Measurements from ENCODE around the gene TESK2. TPM values are rescaled to one million over a fixed set of nuclear protein-coding genes. Genes with fewer than 3 reads are reported as not detected.

The TESK2 gene
- total and polyA plus RNA-seq, 2 of the 13 experiments (the other 11 are each of a cell fraction or from before 2014, with no cell fraction given), result 5.5 to 9.6 TPM

DNA sequence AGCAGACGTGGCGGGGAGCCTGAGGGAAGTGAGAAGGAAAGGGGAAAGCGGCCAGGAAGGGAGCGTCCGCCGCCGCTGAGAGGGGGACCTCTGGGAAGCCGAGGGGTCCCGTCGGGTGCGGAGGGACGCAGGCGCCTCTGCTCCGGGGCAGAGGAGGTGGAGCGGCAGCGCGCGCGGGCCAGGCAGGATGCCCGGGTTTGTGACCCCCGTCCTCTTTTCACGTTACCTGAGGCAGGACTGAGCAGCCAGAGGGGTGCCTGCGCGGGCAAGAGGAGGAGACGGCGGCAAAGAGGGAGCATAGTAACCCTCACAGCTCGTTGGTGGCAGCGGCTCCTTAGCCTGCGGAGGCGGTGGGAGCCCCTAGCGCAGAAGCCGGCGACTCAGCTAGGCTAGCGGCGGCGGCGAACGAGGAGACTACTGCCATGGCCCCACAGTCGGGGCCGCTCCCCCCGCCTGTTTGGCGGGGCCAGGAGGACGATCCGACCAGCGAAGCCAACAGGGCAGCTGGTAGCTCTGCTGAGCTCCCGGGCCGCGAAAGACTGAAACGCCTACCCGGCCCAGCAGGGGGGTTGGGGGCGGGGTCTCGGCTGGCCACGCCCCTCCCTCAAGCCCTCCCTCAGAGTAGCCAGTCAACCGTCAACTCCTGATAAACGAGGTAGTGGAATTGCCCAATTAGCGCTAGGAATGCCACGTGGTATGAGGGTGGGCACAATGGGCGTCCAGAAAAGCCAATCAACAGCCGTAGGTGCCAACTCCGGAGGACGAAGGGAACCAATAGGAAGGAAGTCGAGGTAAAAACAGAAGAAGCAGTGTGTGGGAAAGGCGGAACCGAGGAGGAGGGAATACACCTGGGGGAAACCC is at the start of gene TESK2 (continued):
- peak; percentile 88; the same call in 1 of the 2 replicates for TF ChIP-seq AHR (CRISPR knock-in tag; IDR thresholded peaks at IDR 0.05)
- TF ChIP-seq, protein P1, sequence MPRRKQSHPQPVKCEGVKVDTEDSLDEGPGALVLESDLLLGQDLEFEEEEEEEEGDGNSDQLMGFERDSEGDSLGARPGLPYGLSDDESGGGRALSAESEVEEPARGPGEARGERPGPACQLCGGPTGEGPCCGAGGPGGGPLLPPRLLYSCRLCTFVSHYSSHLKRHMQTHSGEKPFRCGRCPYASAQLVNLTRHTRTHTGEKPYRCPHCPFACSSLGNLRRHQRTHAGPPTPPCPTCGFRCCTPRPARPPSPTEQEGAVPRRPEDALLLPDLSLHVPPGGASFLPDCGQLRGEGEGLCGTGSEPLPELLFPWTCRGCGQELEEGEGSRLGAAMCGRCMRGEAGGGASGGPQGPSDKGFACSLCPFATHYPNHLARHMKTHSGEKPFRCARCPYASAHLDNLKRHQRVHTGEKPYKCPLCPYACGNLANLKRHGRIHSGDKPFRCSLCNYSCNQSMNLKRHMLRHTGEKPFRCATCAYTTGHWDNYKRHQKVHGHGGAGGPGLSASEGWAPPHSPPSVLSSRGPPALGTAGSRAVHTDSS (CRISPR knock-in tag; conservative IDR thresholded peaks at IDR 0.05), result no peak
- no peak for TF ChIP-seq ZNF644 (CRISPR knock-in tag; IDR thresholded peaks at IDR 0.05; ENCODE audit: low read depth)
- TF ChIP-seq ZNF782 (CRISPR knock-in tag; IDR thresholded peaks at IDR 0.05; ENCODE audit: borderline replicate concordance), result no peak; the same call in 1 of the 2 replicates
- TF ChIP-seq, protein P2, sequence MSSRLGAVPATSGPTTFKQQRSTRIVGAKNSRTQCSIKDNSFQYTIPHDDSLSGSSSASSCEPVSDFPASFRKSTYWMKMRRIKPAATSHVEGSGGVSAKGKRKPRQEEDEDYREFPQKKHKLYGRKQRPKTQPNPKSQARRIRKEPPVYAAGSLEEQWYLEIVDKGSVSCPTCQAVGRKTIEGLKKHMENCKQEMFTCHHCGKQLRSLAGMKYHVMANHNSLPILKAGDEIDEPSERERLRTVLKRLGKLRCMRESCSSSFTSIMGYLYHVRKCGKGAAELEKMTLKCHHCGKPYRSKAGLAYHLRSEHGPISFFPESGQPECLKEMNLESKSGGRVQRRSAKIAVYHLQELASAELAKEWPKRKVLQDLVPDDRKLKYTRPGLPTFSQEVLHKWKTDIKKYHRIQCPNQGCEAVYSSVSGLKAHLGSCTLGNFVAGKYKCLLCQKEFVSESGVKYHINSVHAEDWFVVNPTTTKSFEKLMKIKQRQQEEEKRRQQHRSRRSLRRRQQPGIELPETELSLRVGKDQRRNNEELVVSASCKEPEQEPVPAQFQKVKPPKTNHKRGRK (CRISPR knock-in tag; IDR thresholded peaks at IDR 0.05), result no peak
- no peak for TF ChIP-seq TBX3 (IDR thresholded peaks at IDR 0.05; ENCODE audit: borderline replicate concordance)
- TF ChIP-seq ZNF343 (CRISPR knock-in tag; IDR thresholded peaks at IDR 0.05), result 0 out of 2 replicates have a peak, but pooled peaks have one; percentile 26
- TF ChIP-seq, protein P3, sequence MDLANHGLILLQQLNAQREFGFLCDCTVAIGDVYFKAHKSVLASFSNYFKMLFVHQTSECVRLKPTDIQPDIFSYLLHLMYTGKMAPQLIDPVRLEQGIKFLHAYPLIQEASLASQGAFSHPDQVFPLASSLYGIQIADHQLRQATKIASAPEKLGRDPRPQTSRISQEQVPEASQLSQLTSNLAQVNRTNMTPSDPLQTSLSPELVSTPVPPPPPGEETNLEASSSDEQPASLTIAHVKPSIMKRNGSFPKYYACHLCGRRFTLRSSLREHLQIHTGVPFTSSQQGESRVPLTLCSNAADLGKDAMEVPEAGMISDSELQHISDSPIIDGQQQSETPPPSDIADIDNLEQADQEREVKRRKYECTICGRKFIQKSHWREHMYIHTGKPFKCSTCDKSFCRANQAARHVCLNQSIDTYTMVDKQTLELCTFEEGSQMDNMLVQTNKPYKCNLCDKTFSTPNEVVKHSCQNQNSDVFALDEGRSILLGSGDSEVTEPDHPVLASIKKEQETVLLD (CRISPR knock-in tag; IDR thresholded peaks at IDR 0.05; ENCODE audit: low read depth), result no peak
- peak; percentile 66; the same call in 1 of the 2 replicates for TF ChIP-seq KLF11 (CRISPR knock-in tag; IDR thresholded peaks at IDR 0.05)
- no peak for TF ChIP-seq ARNT (IDR thresholded peaks at IDR 0.05)
- no peak for TF ChIP-seq SSRP1 (CRISPR knock-in tag; IDR thresholded peaks at IDR 0.05)
- peak; percentile 73 for TF ChIP-seq ASH2L (IDR thresholded peaks at IDR 0.05; ENCODE audit: insufficient read length, low read depth, low read length)
- TF ChIP-seq ZKSCAN1 (IDR thresholded peaks at IDR 0.05; ENCODE audit: low read length), result no peak
- TF ChIP-seq ZNF773 (CRISPR knock-in tag; IDR thresholded peaks at IDR 0.05; ENCODE audit: borderline replicate concordance), result no peak
- peak; percentile 99 for TF ChIP-seq NFYC (CRISPR knock-in tag; IDR thresholded peaks at IDR 0.05)
- TF ChIP-seq ZBTB38 (CRISPR knock-in tag; IDR thresholded peaks at IDR 0.05), result no peak; the same call in 1 of the 2 replicates
- no peak; the same call in 1 of the 2 replicates for TF ChIP-seq ZNF12 (CRISPR knock-in tag; IDR thresholded peaks at IDR 0.05)
- peak; percentile 54; the same call in 1 of the 2 replicates for TF ChIP-seq ZNF331 (CRISPR knock-in tag; IDR thresholded peaks at IDR 0.05)
- peak; percentile 29 for TF ChIP-seq HDAC2 (CRISPR knock-in tag; IDR thresholded peaks at IDR 0.05)
- TF ChIP-seq, protein P4, sequence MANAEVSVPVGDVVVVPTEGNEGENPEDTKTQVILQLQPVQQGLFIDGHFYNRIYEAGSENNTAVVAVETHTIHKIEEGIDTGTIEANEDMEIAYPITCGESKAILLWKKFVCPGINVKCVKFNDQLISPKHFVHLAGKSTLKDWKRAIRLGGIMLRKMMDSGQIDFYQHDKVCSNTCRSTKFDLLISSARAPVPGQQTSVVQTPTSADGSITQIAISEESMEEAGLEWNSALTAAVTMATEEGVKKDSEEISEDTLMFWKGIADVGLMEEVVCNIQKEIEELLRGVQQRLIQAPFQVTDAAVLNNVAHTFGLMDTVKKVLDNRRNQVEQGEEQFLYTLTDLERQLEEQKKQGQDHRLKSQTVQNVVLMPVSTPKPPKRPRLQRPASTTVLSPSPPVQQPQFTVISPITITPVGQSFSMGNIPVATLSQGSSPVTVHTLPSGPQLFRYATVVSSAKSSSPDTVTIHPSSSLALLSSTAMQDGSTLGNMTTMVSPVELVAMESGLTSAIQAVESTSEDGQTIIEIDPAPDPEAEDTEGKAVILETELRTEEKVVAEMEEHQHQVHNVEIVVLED (CRISPR knock-in tag; IDR thresholded peaks at IDR 0.05; ENCODE audit: borderline replicate concordance), result no peak; the same call in 1 of the 2 replicates
- TF ChIP-seq NCOA5 (CRISPR knock-in tag; IDR thresholded peaks at IDR 0.05), result no peak
- no peak for TF ChIP-seq ZFP62 (CRISPR knock-in tag; IDR thresholded peaks at IDR 0.05)
- no peak for TF ChIP-seq PITX1 (CRISPR knock-in tag; IDR thresholded peaks at IDR 0.05)
- TF ChIP-seq ZNF337 (CRISPR knock-in tag; IDR thresholded peaks at IDR 0.05; ENCODE audit: borderline replicate concordance, low read depth), result no peak
- no peak for TF ChIP-seq NFIB (CRISPR knock-in tag; IDR thresholded peaks at IDR 0.05; ENCODE audit: borderline replicate concordance)
